GM18526 (cell line): ENCODE data around the gene NOX5.

ENCODE experiments used
- POLR2A ChIP-seq: IDR thresholded peaks from 3 replicates; pipeline ENCODE4 v1.6.1; 2011; ENCODE audit not compliant: insufficient read length; ENCODE audit errors: extremely low read depth

The NOX5 gene

GRCh38 chr15:69060041-69060481, 45.6 kb downstream of the NOX5 start:
- no peak for TF ChIP-seq POLR2A

- TF ChIP-seq POLR2A, result no peak
These were observed 46.2 kb downstream of the NOX5 start for GRCh38 chr15:69060744-69061143.

- no peak for TF ChIP-seq POLR2A
These were observed 46.9 kb downstream of the NOX5 start for GRCh38 chr15:69061414-69061842.

- TF ChIP-seq POLR2A, result no peak
These were observed 50.2 kb downstream of the NOX5 start for GRCh38 chr15:69064649-69065048.

GRCh38 chr15:69066007-69066995, 51.8 kb downstream of the NOX5 start:
- no peak for TF ChIP-seq POLR2A

- TF ChIP-seq POLR2A, result no peak
These were observed 52.8 kb downstream of the NOX5 start for GRCh38 chr15:69067296-69067695.

GRCh38 chr15:69068157-69068556, 53.7 kb downstream of the NOX5 start:
- no peak for TF ChIP-seq POLR2A

- TF ChIP-seq POLR2A, result no peak
These were observed 55.5 kb downstream of the NOX5 start for GRCh38 chr15:69069996-69070395.

GRCh38 chr15:69070396-69070795, 55.9 kb downstream of the NOX5 start:
- TF ChIP-seq POLR2A, result no peak

GRCh38 chr15:69071260-69071659, 56.8 kb downstream of the NOX5 start:
- no peak for TF ChIP-seq POLR2A

- TF ChIP-seq POLR2A, result no peak
These were observed 58.4 kb downstream of the NOX5 start for GRCh38 chr15:69072906-69073305.

- TF ChIP-seq POLR2A, result no peak
These were observed 59.7 kb downstream of the NOX5 start for GRCh38 chr15:69074001-69074842.

GRCh38 chr15:69074843-69075224, 60.3 kb downstream of the NOX5 start:
- no peak for TF ChIP-seq POLR2A

GRCh38 chr15:69075440-69075839, 60.9 kb downstream of the NOX5 start:
- TF ChIP-seq POLR2A, result no peak

- no peak for TF ChIP-seq POLR2A
These were observed 62.3 kb downstream of the NOX5 start for GRCh38 chr15:69076756-69077155.

- TF ChIP-seq POLR2A, result no peak
These were observed 64.1 kb downstream of the NOX5 start for GRCh38 chr15:69078638-69079037.
